Neuronal stem cell (in vitro differentiated cells): ENCODE measurements around the gene ATP8B4.

ENCODE experiments used
- DNase-seq: peaks from one replicate; pipeline ENCODE4 v3.0.0-alpha.2; 2013; ENCODE audit warnings: low spot score
- H2AFZ ChIP-seq: one replicate; pipeline ENCODE4 v1.6.1; 2013; ENCODE audit warnings: mild to moderate bottlenecking, low read length, inconsistent platforms
- H2AK5ac ChIP-seq: 2 replicates; pipeline ENCODE4 v1.6.1; 2013; ENCODE audit warnings: low read depth, mild to moderate bottlenecking, inconsistent platforms, low read length, moderate library complexity, mixed read lengths
- H2BK120ac ChIP-seq: 2 replicates; pipeline ENCODE4 v1.6.1; 2013; ENCODE audit warnings: low read depth, mild to moderate bottlenecking, inconsistent platforms, low read length, moderate library complexity, mixed read lengths
- H2BK12ac ChIP-seq: one replicate; pipeline ENCODE4 v1.6.1; 2013; ENCODE audit warnings: low read length, inconsistent platforms
- H2BK15ac ChIP-seq: 2 replicates; pipeline ENCODE4 v1.6.1; 2013; ENCODE audit warnings: mild to moderate bottlenecking, low read length, inconsistent platforms, mixed read lengths
- H2BK5ac ChIP-seq: one replicate; pipeline ENCODE4 v1.6.1; 2013; ENCODE audit warnings: inconsistent platforms, mild to moderate bottlenecking, low read length, moderate library complexity
- H3K14ac ChIP-seq: one replicate; pipeline ENCODE4 v1.6.1; 2013; ENCODE audit warnings: low read length, inconsistent platforms
- H3K18ac ChIP-seq: 2 replicates; pipeline ENCODE4 v1.6.1; 2013; ENCODE audit warnings: low read length, inconsistent platforms
- H3K23ac ChIP-seq: 2 replicates; pipeline ENCODE4 v1.6.1; 2013; ENCODE audit warnings: low read depth, mild to moderate bottlenecking, mixed read lengths, low read length, inconsistent platforms; ENCODE audit not compliant: poor library complexity
- H3K27ac ChIP-seq: replicated peaks from 3 replicates; pipeline ENCODE4 v1.5.1; 2013; ENCODE audit warnings: low read length, inconsistent platforms
- H3K27me3 ChIP-seq, 3 experiments: 2 replicates each; pipeline ENCODE4 v1.6.1; 2013; ENCODE audit warnings: low read length in 3 of 3, mild to moderate bottlenecking in 2 of 3, inconsistent platforms in 1 of 3, low read depth in 1 of 3, mixed read lengths in 1 of 3, moderate library complexity in 1 of 3; ENCODE audit not compliant: control insufficient read depth in 3 of 3, insufficient read depth in 3 of 3
- H3K36me3 ChIP-seq, 2 donors: replicated peaks in 1 of 2; 2 replicates each; pipeline ENCODE4 v1.6.1; 2013; ENCODE audit warnings: low read length in 2 of 2; ENCODE audit not compliant: control insufficient read depth in 2 of 2, insufficient read depth in 2 of 2
- H3K4ac ChIP-seq: 2 replicates; pipeline ENCODE4 v1.6.1; 2013; ENCODE audit warnings: inconsistent platforms, mild to moderate bottlenecking, low read length, moderate library complexity
- H3K4me1 ChIP-seq, 2 donors: 1 replicate in 1 of 2; 2 replicates in 1 of 2; pipeline ENCODE4 v1.6.1; 2013; ENCODE audit warnings: low read length in 2 of 2, low read depth in 1 of 2; ENCODE audit not compliant: control insufficient read depth in 2 of 2, insufficient read depth in 1 of 2
- H3K4me2 ChIP-seq: one replicate; pipeline ENCODE4 v1.6.1; 2013; ENCODE audit warnings: mild to moderate bottlenecking, low read length, inconsistent platforms; ENCODE audit not compliant: insufficient read depth, poor library complexity, severe bottlenecking
- H3K4me3 ChIP-seq, 2 donors: 2 replicates each; pipeline ENCODE4 v1.5.1; 2013; ENCODE audit warnings: low read length in 2 of 2, mild to moderate bottlenecking in 2 of 2, inconsistent platforms in 1 of 2, moderate library complexity in 1 of 2
- H3K79me1 ChIP-seq: one replicate; pipeline ENCODE4 v1.6.1; 2013; ENCODE audit warnings: low read depth, mild to moderate bottlenecking, inconsistent platforms, low read length, moderate library complexity
- H3K9ac ChIP-seq: one replicate; pipeline ENCODE4 v1.6.1; 2013; ENCODE audit warnings: mild to moderate bottlenecking, low read depth, low read length, inconsistent platforms; ENCODE audit not compliant: poor library complexity
- H3K9me3 ChIP-seq, 2 donors: replicated peaks in 1 of 2; 2 replicates each; pipeline versions ENCODE3 to v1.6.1; 2013; ENCODE audit warnings: low read length in 2 of 2, mild to moderate bottlenecking in 2 of 2, inconsistent platforms in 1 of 2, low read depth in 1 of 2, mixed read lengths in 1 of 2, moderate library complexity in 1 of 2; ENCODE audit not compliant: control insufficient read depth in 2 of 2, insufficient read depth in 1 of 2
- H4K8ac ChIP-seq: one replicate; pipeline ENCODE4 v1.6.1; 2013; ENCODE audit warnings: low read depth, mild to moderate bottlenecking, inconsistent platforms, low read length, moderate library complexity
- H4K91ac ChIP-seq: one replicate; pipeline ENCODE4 v1.6.1; 2013; ENCODE audit warnings: low read length, low read depth, mild to moderate bottlenecking, inconsistent platforms; ENCODE audit not compliant: poor library complexity
- WGBS, 2 donors: extraction: QIAGEN DNeasy Blood & Tissue Kit; methylation state at CpG; one replicate each; pipeline ENCODE4 v1.1.7; 2013; ENCODE audit warnings: missing lambda C conversion rate in 2 of 2, mixed read lengths in 1 of 2; ENCODE audit not compliant: insufficient read length in 2 of 2, insufficient replicate concordance in 1 of 2; ENCODE audit errors: extremely low coverage in 2 of 2; 5-methylcytosine and 5-hydroxymethylcytosine counted together

Gene ATP8B4

DNA sequence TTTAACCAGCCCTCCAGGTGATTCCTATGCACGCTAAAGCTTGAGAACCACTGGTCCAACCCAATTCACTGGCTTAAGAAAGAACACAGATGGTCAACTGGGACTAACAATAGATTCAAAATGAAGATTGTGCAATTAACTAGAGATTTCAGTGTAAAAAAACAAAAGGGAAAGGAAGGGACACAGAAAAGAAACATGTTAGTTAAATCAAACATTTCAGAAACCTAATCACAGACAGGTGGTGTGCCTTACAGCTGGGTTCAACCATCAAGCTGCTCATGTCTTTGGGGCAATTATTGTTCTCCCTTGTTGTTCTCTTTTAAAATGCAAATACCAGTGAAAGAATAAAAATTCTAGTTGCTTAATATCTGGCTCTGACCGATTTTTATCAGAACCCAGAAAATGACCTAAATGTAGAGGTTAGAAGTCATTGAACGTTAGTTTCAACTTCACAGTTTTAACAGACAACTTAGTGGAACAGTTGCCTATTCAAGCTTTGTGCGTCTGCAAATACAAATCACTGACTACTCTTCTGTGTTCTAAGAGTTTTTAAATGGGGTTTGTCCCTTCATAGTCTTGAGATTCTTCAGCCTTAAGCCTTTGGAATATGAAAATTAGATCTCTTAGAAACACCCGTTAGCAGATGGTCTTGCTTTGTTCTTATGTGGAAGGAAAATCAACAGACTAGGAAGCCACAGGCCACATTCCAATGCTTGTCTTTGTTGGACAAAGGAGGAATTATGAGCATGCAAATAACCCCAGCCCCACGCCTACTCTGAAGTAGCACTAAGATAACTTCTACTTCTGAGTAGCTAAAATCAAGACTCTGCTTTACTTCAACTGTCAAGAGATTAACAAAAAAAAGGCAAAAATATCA, 223.4 kb downstream of the ATP8B4 start:
- peak overlapping the region; percentile 61 for H3K27ac ChIP-seq
- no CpG with 5 or more reads among the region's 6 CpGs for WGBS, 2 donors
- H3K9ac ChIP-seq = no peak overlapping the region
- no peaks in the 10 kb centered on the region for H3K27me3 ChIP-seq
- no peak overlapping the region for H3K14ac ChIP-seq
- no peak overlapping the region for H2BK120ac ChIP-seq
- no peak overlapping the region for H3K4me3 ChIP-seq
- no peak overlapping the region for H3K23ac ChIP-seq
- H2AFZ ChIP-seq = no peak overlapping the region
- H3K4me2 ChIP-seq = no peak overlapping the region
- no peak overlapping the region for H2AK5ac ChIP-seq
- no peak overlapping the region for H4K8ac ChIP-seq
- H2BK15ac ChIP-seq = no peak overlapping the region
- peak; percentile 48 for DNase-seq
- H4K91ac ChIP-seq = no peak overlapping the region
- H3K36me3 ChIP-seq = no peaks in the 10 kb centered on the region
- H2BK5ac ChIP-seq = no peak overlapping the region
- H3K9me3 ChIP-seq = no peaks in the 10 kb centered on the region
- no peaks in the 10 kb centered on the region for H3K79me1 ChIP-seq
- peaks cover 0 to 11% of the 10 kb centered on the region in 2 donors for H3K4me1 ChIP-seq
- H3K18ac ChIP-seq = no peak overlapping the region
- H3K4ac ChIP-seq = no peak overlapping the region
- no peak overlapping the region for H2BK12ac ChIP-seq

DNA sequence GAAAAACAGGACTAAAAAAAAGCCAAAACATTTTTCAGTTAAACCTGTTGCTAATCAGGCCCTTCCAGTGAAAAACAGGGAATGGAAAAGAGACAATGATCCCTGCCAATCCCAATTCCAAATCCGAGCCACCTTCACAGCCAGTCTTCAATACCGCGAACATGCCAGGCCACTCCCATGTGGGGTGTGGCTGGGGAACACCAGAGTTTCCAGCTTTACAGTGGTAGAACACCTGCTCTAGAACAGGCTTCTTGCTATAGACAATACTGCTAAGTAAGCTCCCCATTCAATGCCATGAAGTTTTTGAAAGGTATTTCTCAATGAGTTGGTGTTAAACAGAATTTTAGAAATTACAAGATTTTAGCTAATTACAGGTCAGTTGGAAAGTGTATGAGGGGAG, 228.3 kb downstream of the ATP8B4 start:
- Histone ChIP-seq H3K79me1 (no peaks in the 10 kb centered on the region), H2BK120ac (no peak overlapping the region), H4K91ac (no peak overlapping the region), H3K27me3 (no peaks in the 10 kb centered on the region), H3K4me2 (no peak overlapping the region), H4K8ac (no peak overlapping the region), H3K27ac (no peak overlapping the region), H2BK12ac (no peak overlapping the region), H3K36me3 (no peaks in the 10 kb centered on the region), H3K18ac (no peak overlapping the region), H3K4ac (no peak overlapping the region), H2BK5ac (no peak overlapping the region), H3K4me3 (no peak overlapping the region), H3K9ac (no peak overlapping the region), H2BK15ac (no peak overlapping the region), H2AK5ac (no peak overlapping the region), H3K9me3 (peaks cover 0 to 3% of the 10 kb centered on the region in 2 donors), H2AFZ (no peak overlapping the region), H3K14ac (no peak overlapping the region), H3K4me1 (peaks cover 0 to 5% of the 10 kb centered on the region in 2 donors), H3K23ac (no peak overlapping the region)
- DNase-seq = no peak
- WGBS, 2 donors = no CpG with 5 or more reads among the region's 3 CpGs

DNA sequence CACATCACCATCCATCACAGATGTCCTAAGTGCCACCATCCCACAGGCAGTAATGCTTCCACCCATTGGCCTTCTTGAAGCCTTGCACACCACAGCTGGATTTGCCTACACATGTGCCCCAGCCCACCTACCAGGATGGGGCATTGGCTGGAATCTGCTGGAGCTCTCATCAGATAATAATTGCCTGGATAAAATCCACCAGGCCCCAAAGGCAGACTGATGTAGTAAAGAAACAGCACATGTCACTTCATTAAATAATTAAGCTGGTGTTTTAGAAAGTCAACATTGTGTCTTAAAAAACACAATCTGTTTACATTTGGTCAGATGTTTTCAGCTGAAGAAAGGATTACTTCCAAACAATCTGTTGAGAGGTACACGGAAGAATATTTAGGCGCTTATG, 229.5 kb downstream of the ATP8B4 start:
- no CpG with 5 or more reads among the region's 2 CpGs for WGBS, 2 donors
- Histone ChIP-seq H3K18ac (no peak overlapping the region), H2BK120ac (no peak overlapping the region), H3K4me2 (no peak overlapping the region), H2BK5ac (no peak overlapping the region), H3K9me3 (peaks cover 0 to 3% of the 10 kb centered on the region in 2 donors), H3K14ac (no peak overlapping the region), H3K23ac (no peak overlapping the region), H3K27me3 (no peaks in the 10 kb centered on the region), H3K27ac (no peak overlapping the region), H2AK5ac (no peak overlapping the region), H3K4me3 (no peak overlapping the region), H2BK15ac (no peak overlapping the region), H3K9ac (no peak overlapping the region), H3K4ac (no peak overlapping the region), H3K36me3 (no peaks in the 10 kb centered on the region), H4K8ac (no peak overlapping the region), H2BK12ac (no peak overlapping the region), H4K91ac (no peak overlapping the region), H3K79me1 (no peaks in the 10 kb centered on the region), H2AFZ (no peak overlapping the region), H3K4me1 (no peaks in the 10 kb centered on the region)
- DNase-seq = no peak

DNA sequence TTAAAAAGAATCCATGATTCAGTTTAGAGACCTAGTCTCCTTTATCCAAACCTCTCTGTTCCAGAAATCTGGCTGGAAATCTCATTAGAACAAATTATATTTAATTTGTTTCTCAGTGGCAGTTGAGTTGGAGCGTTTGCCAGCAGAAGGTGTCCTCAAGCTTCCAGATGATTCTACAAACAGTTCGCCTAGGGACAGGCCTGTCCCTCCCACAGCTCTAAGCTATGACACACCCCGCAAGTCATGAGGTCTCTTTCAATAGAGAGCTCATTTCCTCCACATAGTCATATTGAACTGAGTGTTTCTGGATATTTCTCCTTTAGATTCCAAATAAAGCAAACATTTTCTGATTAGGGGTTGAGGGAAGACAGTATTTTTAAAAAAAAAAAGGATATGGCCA, 230.3 kb downstream of the ATP8B4 start:
- H3K27ac ChIP-seq = no peak overlapping the region
- no peak for DNase-seq
- H3K36me3 ChIP-seq = no peaks in the 10 kb centered on the region
- no peak overlapping the region for H4K91ac ChIP-seq
- no peak overlapping the region for H3K4me3 ChIP-seq
- H3K9ac ChIP-seq = no peak overlapping the region
- no peak overlapping the region for H2BK15ac ChIP-seq
- no peak overlapping the region for H3K4ac ChIP-seq
- no CpG with 5 or more reads among the region's 3 CpGs for WGBS, 2 donors
- H4K8ac ChIP-seq = no peak overlapping the region
- no peaks in the 10 kb centered on the region for H3K27me3 ChIP-seq
- H3K79me1 ChIP-seq = no peaks in the 10 kb centered on the region
- no peaks in the 10 kb centered on the region for H3K4me1 ChIP-seq
- no peak overlapping the region for H2AFZ ChIP-seq
- no peak overlapping the region for H3K4me2 ChIP-seq
- no peak overlapping the region for H2BK12ac ChIP-seq
- no peak overlapping the region for H3K18ac ChIP-seq
- peaks cover 0 to 3% of the 10 kb centered on the region in 2 donors for H3K9me3 ChIP-seq
- H2BK120ac ChIP-seq = no peak overlapping the region
- no peak overlapping the region for H2BK5ac ChIP-seq
- no peak overlapping the region for H3K14ac ChIP-seq
- H3K23ac ChIP-seq = no peak overlapping the region
- H2AK5ac ChIP-seq = no peak overlapping the region
